GM12878 (cell line): ENCODE measurements around the gene PSMB9.

ENCODE experiments used
- BMI1 ChIP-seq: fragments of 450-650 bp; IDR thresholded peaks from 2 replicates; pipeline ENCODE4 v1.6.1; 2016; ENCODE audit warnings: mild to moderate bottlenecking, moderate library complexity, borderline replicate concordance
- CREB1 ChIP-seq: IDR thresholded peaks from 2 replicates; pipeline ENCODE4 v1.6.1; 2012; ENCODE audit warnings: low read depth, mild to moderate bottlenecking, inconsistent platforms
- CTCF ChIP-seq, 3 experiments: IDR thresholded peaks in 2 of 3; conservative IDR thresholded peaks in 1 of 3; 2 replicates each; pipeline ENCODE4 v1.5.1; 2011; ENCODE audit warnings: low read depth in 3 of 3, low read length in 3 of 3, mild to moderate bottlenecking in 3 of 3, control low read depth in 2 of 3, moderate library complexity in 2 of 3, inconsistent platforms in 1 of 3, mixed read lengths in 1 of 3; ENCODE audit not compliant: control insufficient read depth in 2 of 3, insufficient read depth in 1 of 3; ENCODE audit errors: extremely low read depth in 1 of 3
- POLR2AphosphoS5 ChIP-seq: IDR thresholded peaks from 2 replicates; pipeline ENCODE4 v1.6.1; 2011; ENCODE audit warnings: mild to moderate bottlenecking, low read length, inconsistent platforms
- SIN3A ChIP-seq: IDR thresholded peaks from 2 replicates; pipeline ENCODE4 v1.6.1; 2012; ENCODE audit warnings: low read depth, low read length, improper control_type of control experiment
- TAF1 ChIP-seq: IDR thresholded peaks from 2 replicates; pipeline ENCODE4 v1.6.1; 2011; ENCODE audit warnings: mild to moderate bottlenecking, low read depth, low read length, borderline replicate concordance
- ZSCAN29 ChIP-seq: fragments of 450-650 bp; IDR thresholded peaks from 2 replicates; pipeline ENCODE4 v1.6.1; 2017; ENCODE audit warnings: mild to moderate bottlenecking, moderate library complexity
- TF ChIP-seq, protein P1 (sequence below): IDR thresholded peaks from 2 replicates; pipeline ENCODE4 v1.6.1; 2012; ENCODE audit warnings: low read length, inconsistent platforms

DNA sequence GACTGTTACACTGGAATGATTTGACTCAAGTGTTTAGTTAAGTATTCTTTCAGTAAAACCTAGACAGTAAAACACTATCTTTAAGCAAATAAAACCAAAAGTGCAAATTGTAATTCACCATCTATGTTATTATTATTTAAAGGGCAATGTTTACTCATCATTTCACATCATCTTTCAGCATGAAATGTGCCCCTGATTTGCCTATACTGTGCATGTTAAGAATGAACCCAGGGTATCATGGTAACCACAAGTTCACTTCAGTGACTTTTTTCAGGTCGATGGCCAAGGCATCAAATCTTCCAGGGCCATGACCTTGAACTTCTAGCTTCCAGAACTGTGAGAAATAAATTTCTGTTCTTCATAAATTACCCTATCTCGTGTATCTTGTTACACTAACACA is 35.1 kb upstream of the PSMB9 start:
- TF ChIP-seq BMI1 (no peak), CTCF (IDR thresholded peaks at IDR 0.05 in 2 of 3, conservative IDR thresholded peaks at IDR 0.05 in 1 of 3; ENCODE audit: control insufficient read depth in 2 of 3, extremely low read depth in 1 of 3, insufficient read depth in 1 of 3, low read depth in 3 of 3, low read length in 3 of 3) (no peak), TAF1 (no peak), CREB1 (no peak), POLR2AphosphoS5 (no peak), ZSCAN29 (no peak), SIN3A (no peak)
- TF ChIP-seq, protein P1, sequence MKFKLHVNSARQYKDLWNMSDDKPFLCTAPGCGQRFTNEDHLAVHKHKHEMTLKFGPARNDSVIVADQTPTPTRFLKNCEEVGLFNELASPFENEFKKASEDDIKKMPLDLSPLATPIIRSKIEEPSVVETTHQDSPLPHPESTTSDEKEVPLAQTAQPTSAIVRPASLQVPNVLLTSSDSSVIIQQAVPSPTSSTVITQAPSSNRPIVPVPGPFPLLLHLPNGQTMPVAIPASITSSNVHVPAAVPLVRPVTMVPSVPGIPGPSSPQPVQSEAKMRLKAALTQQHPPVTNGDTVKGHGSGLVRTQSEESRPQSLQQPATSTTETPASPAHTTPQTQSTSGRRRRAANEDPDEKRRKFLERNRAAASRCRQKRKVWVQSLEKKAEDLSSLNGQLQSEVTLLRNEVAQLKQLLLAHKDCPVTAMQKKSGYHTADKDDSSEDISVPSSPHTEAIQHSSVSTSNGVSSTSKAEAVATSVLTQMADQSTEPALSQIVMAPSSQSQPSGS = no peak
